PC-9 (cell line): ENCODE data around the gene TMEM208. TPM values are rescaled to one million over a fixed set of nuclear protein-coding genes. Genes with fewer than 3 reads are reported as not detected.

ENCODE experiments used
- Bru-seq: library from RNA; stranded (reverse); fragments of 400-500 nt; gene quantifications from one replicate; lab custom pipeline; 2021; lab: Mats Ljungman, UMichigan
- BruChase-seq, 2 experiments: library from RNA; stranded (reverse); fragments of 400-500 nt; gene quantifications; one replicate each; lab custom pipeline; 2021; lab: Mats Ljungman, UMichigan
- BruUV-seq: library from RNA; stranded (reverse); fragments of 400-500 nt; replicated peaks from 2 replicates; lab custom pipeline; 2021; lab: Mats Ljungman, UMichigan
- CTCF ChIA-PET: fragments of 300-600 bp; sonication (Branson Sonifier 250); formaldehyde crosslinking; loops from one replicate; lab custom pipeline; 2022; ENCODE audit warnings: antibody characterized with exemption; lab: Charles Lee
- POLR2A ChIA-PET: fragments of 300-600 bp; sonication (Branson Sonifier 250); formaldehyde crosslinking; loops from one replicate; lab custom pipeline; 2022; ENCODE audit warnings: antibody characterized with exemption; ENCODE audit not compliant: unreplicated experiment; lab: Charles Lee
- DNase-seq, 2 experiments: peaks; one replicate each; pipeline versions ENCODE4 v3.0.0 to v3.0.0-alpha.2; 2015 to 2022; ENCODE audit warnings: mixed read lengths in 1 of 2
- H2AFZ ChIP-seq: fragments of 200-600 bp; sonication (generic); 2 replicates; pipeline ENCODE4 v1.8.1; 2017; ENCODE audit warnings: antibody characterized with exemption
- H3F3A ChIP-seq: fragments of 200-600 bp; sonication (generic); 2 replicates; pipeline ENCODE4 v1.8.1; 2017; ENCODE audit warnings: antibody characterized with exemption, mild to moderate bottlenecking, low read depth; ENCODE audit not compliant: insufficient read depth
- H3K27ac ChIP-seq: fragments of 200-600 bp; sonication (generic); 2 replicates; pipeline ENCODE4 v1.6.1; 2016; ENCODE audit warnings: mixed run types
- H3K27me3 ChIP-seq: fragments of 200-600 bp; sonication (generic); 2 replicates; pipeline ENCODE4 v1.6.1; 2016; ENCODE audit warnings: low read depth, mixed run types; ENCODE audit not compliant: insufficient read depth
- H3K36me3 ChIP-seq: fragments of 200-600 bp; sonication (generic); 2 replicates; pipeline ENCODE4 v1.6.1; 2016; ENCODE audit warnings: low read depth, mixed run types
- H3K4me1 ChIP-seq: fragments of 200-600 bp; sonication (generic); replicated peaks from 2 replicates; pipeline ENCODE4 v1.6.1; 2016; ENCODE audit warnings: mixed run types; ENCODE audit not compliant: insufficient read depth
- H3K4me2 ChIP-seq: fragments of 200-600 bp; sonication (generic); 2 replicates; pipeline ENCODE4 v1.6.1; 2017; ENCODE audit warnings: mixed run types
- H3K4me3 ChIP-seq: fragments of 200-600 bp; sonication (generic); 2 replicates; pipeline ENCODE4 v1.6.1; 2016; ENCODE audit warnings: mixed run types
- H3K79me2 ChIP-seq: fragments of 200-600 bp; sonication (generic); 2 replicates; pipeline ENCODE4 v1.6.1; 2017; ENCODE audit warnings: low read depth, mixed run types
- H3K9me2 ChIP-seq: fragments of 200-600 bp; sonication (generic); 2 replicates; pipeline ENCODE4 v1.8.1; 2017; ENCODE audit warnings: mild to moderate bottlenecking; ENCODE audit not compliant: insufficient read depth
- H3K9me3 ChIP-seq: fragments of 200-600 bp; sonication (generic); 2 replicates; pipeline ENCODE4 v1.8.1; 2016; ENCODE audit warnings: low read depth; ENCODE audit not compliant: insufficient read depth
- H4K20me1 ChIP-seq: fragments of 200-600 bp; sonication (generic); 2 replicates; pipeline ENCODE4 v1.8.1; 2017; ENCODE audit not compliant: insufficient read depth
- CTCF ChIP-seq: fragments of 200-600 bp; sonication (generic); conservative IDR thresholded peaks from 2 replicates; pipeline ENCODE4 v1.6.1; 2017; ENCODE audit warnings: mixed run types, antibody characterized with exemption, mild to moderate bottlenecking, moderate library complexity
- EZH2 ChIP-seq: fragments of 200-600 bp; sonication (generic); IDR thresholded peaks from 2 replicates; pipeline ENCODE4 v1.8.0; 2017; ENCODE audit warnings: antibody characterized with exemption, low read depth
- intact Hi-C: fragments of 100-400 bp; cut with micrococcal nuclease; formaldehyde crosslinking; loops from one replicate; pipeline ENCODE4 v1.10.0; 2022; ENCODE audit not compliant: unreplicated experiment
- long read RNA-seq: library from polyadenylated mRNA; stranded (forward); transcript quantifications from one replicate; pipeline ENCODE4 v2.0.0, GENCODE V29; 2022
- total RNA-seq: library from RNA; stranded (reverse); gene quantifications from 2 replicates; pipeline ENCODE4 v1.2.3, GENCODE V29; 2021

The TMEM208 gene
- total RNA-seq: 39.5 and 42.0 TPM in 2 replicates
- percentile 75 among the genes with signal in this experiment for Bru-seq, nascent RNA
- percentile 72 among the genes with signal in this experiment for BruChase-seq, experiment 1, labeled RNA remaining after a 2-hour chase
- BruChase-seq, experiment 2, labeled RNA remaining after a 6-hour chase: percentile 89 among the genes with signal in this experiment
- long read RNA-seq, transcript TMEM208-201 (6 exons, 793 nt): major isoform, 62 of 78 reads
- long read RNA-seq, transcript TMEM208-203 (6 exons, 775 nt): minor isoform, 6 of 78 reads
- long read RNA-seq, partial matches to known transcripts: 2 of 78 reads
- long read RNA-seq, other reads (novel, unspliced or antisense): 5 of 78 reads

- H3K27me3 ChIP-seq: no peaks in the 10 kb centered on the region
- POLR2A ChIA-PET: interaction anchor here (0.6 to 1.6 kb wide), 11 partner anchors 10 to 311 kb away, joined by 3 to 16 read pairs (median 5); partner anchors contain the start of gene FHOD1
- peak within 1 kb of the TSS; percentile 91 for H3K4me3 ChIP-seq
- TF ChIP-seq CTCF: no peak; the same call in 1 of the 2 replicates
- no peak for TF ChIP-seq EZH2
- H3K27ac ChIP-seq: peak within 1 kb of the TSS; percentile 20; the same call in 1 of the 2 replicates
- H3K36me3 ChIP-seq: 0 out of 2 replicates have a peak, but pooled peaks cover 5% of the 10 kb centered on the region
- no peaks in the 10 kb centered on the region for H3K9me3 ChIP-seq
- DNase-seq: peak; percentile 93 to 98
- no TSS peak for BruUV-seq
- intact Hi-C loops: loop anchor here (1.0 to 2.0 kb wide), 2 partner anchors 14 to 20 kb away; partner anchors contain the start of gene FHOD1
- peak within 1 kb of the TSS; percentile 90 for H3K4me2 ChIP-seq
- H3K9me2 ChIP-seq: no peaks in the 10 kb centered on the region
- H3F3A ChIP-seq: peaks cover 13% of the 10 kb centered on the region; the same call in 1 of the 2 replicates
- peak within 1 kb of the TSS; percentile 82 for H2AFZ ChIP-seq
- peaks cover 16% of the 10 kb centered on the region for H3K79me2 ChIP-seq
- peaks cover 15% of the 10 kb centered on the region for H3K4me1 ChIP-seq
- CTCF ChIA-PET: interaction anchor here (0.6 to 1.2 kb wide), 7 partner anchors 10 to 294 kb away, joined by 3 to 5 read pairs (median 3); no protein-coding TSS in a partner anchor
- no peaks in the 10 kb centered on the region for H4K20me1 ChIP-seq
These were observed at the start of gene TMEM208 for GRCh38 chr16:67226804-67227566. TMEM208 (plus strand) TSS chr16:67227130; CDS start chr16:67227219, 89 bp downstream.

- DNase-seq: peak; percentile 92
- peaks cover 50% of the 10 kb centered on the region for H3F3A ChIP-seq
- H3K27me3 ChIP-seq: no peaks in the 10 kb centered on the region
- CTCF ChIA-PET: interaction anchor here (0.6 kb wide), 1 partner anchor 15 kb away, joined by 8 read pairs; no protein-coding TSS in a partner anchor
- intact Hi-C loops: no loop called here
- TF ChIP-seq EZH2 (no peak), CTCF (no peak)
- POLR2A ChIA-PET: interaction anchor here (0.8 to 1.0 kb wide), 3 partner anchors 9 to 68 kb away, joined by 3 to 16 read pairs (median 5); no protein-coding TSS in a partner anchor
- H3K4me3 ChIP-seq: peak overlapping the region; percentile 72
- BruUV-seq: no TSS peak
- peak overlapping the region; percentile 48 for H3K27ac ChIP-seq
- no peaks in the 10 kb centered on the region for H3K36me3 ChIP-seq
- no peaks in the 10 kb centered on the region for H4K20me1 ChIP-seq
- H3K9me3 ChIP-seq: no peaks in the 10 kb centered on the region
- peak overlapping the region; percentile 92 for H3K4me2 ChIP-seq
- peaks cover 15% of the 10 kb centered on the region for H3K79me2 ChIP-seq
- no peaks in the 10 kb centered on the region for H3K9me2 ChIP-seq
- H3K4me1 ChIP-seq: peaks cover 46% of the 10 kb centered on the region
- peak overlapping the region; percentile 75; the same call in 1 of the 2 replicates for H2AFZ ChIP-seq
These were observed 48.9 kb upstream of the TMEM208 start for GRCh38 chr16:67177743-67178699.
